A172 (cell line): Measurements from ENCODE around the gene HOXB9. TPM values are rescaled to one million over a fixed set of nuclear protein-coding genes. Genes with fewer than 3 reads are reported as not detected.

Source experiments
- DNase-seq: peaks from one replicate; pipeline ENCODE4 v3.0.0-alpha.2; 2015; ENCODE audit warnings: low spot score
- total RNA-seq: library from RNA; depleted of rRNA; stranded (reverse); fragments of >200 nt; shearing (Covaris generic); gene quantifications from 2 replicates; pipeline ENCODE4 v1.2.3, GENCODE V29; 2014

Gene HOXB9
- total RNA-seq, 1 experiment from 2014 or later, result 8.3 TPM

DNA sequence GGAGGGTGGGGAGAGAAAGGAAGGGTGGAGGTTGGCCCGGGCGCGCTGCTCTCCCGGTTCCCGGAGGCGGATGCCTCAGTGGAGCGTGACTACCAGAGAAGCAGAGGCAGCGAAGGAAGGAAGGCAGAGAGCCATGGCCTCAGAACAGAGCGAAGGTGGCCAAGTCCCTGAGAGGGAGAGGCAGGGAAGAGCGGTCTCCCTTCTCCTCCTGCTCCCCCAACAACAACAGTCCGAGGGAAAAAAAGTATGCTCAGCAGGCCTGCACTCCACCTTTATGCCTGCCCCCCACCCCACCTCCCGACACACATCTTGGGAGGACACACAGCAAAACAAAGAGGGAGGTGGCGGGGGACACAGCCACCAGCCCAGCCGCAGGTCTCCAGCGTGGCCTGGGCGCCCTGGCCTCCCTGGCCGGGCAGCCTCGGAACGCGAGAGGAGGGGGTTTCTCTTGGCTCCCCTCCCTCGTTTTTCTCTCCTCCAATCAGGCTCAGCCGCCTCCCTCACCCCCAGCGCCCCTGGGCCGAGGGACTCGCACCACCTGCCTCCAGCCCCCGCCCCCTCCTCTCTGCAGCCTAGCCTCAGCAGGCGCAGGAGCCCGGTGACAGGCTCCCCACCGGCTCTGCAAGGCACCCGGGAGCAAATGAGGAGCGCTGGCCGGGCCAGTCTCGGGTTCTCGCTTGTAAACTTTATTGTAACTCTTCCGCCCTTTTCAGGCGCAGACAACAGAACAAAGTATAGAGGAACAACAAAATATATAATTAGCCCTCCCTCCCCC is 14.3 kb downstream of the HOXB9 start:
- peak; percentile 60 for DNase-seq

DNA sequence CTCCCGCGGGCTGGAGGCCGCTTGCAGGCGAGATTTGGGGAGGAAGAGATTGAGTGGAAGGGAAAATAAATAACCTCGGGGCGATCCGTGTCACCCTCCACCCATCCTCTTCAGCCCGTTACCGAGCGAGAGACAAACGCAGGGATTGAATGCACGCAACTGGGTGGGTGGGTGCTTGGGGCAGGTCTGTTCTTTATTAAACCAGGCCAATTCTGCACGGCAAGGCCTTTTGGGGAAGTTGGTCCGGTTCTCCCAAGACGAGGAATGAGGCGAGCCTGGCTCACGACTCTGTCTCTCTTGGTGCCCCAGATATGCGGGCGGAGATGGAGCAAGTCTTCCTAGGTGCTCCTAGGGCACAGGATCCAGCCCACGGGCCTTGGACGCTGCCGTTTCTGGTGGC is 14.9 kb downstream of the HOXB9 start:
- peak; percentile 34 for DNase-seq

GRCh38 chr17:48610282-48611211 is 15.6 kb downstream of the HOXB9 start, which contains the start of gene HOXB7:
Gene HOXB7 (minus strand): TSS chr17:48611017. CDS start chr17:48610918, 99 bp downstream.
- peak; percentile 65 for DNase-seq

DNA sequence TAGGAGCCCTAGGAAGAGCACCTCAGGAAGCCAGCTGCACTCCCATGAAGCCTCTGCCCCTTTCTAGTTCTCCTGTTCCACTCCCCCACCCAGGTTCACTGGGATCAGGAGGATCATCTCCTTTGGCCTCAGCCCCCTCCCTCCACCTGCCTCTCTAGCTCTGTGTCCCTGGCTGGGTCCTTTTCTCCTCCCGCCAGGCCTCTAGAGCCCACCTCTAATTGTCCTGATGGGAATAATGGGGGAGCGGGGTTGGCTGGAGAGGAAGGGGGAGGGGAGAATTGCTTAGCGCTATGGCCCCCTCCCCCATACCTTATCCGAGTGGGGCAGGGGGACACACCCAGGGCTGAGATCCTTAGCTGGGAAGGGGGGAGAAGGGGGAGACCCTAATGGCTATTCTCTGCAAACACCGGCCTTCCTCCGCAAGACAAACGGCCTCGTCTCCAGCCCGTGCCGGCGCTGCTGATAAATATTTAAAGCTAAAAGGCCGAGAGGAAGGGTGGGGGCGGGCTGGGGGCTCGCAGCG is 16.3 kb downstream of the HOXB9 start:
- DNase-seq, result peak; percentile 8

GRCh38 chr17:48609033-48609432 is 17.1 kb downstream of the HOXB9 start:
- peak; percentile 14 for DNase-seq

GRCh38 chr17:48608494-48608834 is 17.7 kb downstream of the HOXB9 start:
- no peak for DNase-seq

DNA sequence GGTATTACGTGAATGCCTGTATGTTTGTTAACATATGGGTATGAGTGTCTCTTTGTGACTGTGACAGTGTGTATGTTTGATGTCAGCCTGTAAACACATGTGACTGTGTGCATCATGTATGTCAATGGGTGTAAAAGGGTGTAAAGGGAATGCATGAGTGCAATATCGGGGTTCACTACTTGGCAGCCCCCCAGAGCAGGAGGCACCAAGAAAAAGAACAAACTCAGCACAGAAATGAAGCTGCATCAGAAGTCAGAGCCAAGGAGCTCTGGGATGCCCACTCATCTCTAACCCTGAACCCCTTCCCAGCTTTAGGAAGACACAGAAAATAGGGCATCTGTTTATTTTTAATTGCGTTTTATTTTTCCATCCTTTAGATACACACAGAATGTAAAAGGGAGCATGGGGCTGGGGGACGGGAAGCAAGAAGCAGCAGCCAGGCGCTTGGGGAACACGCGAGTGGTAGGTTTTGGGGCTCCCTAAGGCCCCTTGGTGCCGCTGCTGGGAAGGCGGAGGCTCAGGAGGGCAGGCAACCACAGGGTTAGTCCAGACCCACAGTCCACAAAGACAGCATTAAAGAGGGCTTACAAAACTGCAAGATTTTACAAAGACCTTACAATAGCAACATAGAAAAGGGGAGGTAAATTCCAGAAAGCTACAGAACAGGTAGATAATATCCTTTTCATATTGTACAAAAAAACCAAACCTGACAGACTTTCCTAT is 19.1 kb downstream of the HOXB9 start:
- no peak for DNase-seq

- no peak for DNase-seq
Observed at GRCh38 chr17:48605991-48606891, 19.9 kb downstream of the HOXB9 start.

GRCh38 chr17:48605409-48605919 is 20.7 kb downstream of the HOXB9 start:
- DNase-seq, result peak; percentile 82

GRCh38 chr17:48604770-48605329 is 21.3 kb downstream of the HOXB9 start, which contains the start of gene HOXB6:
Gene HOXB6 (minus strand): TSS chr17:48604986. CDS start chr17:48598150, 6,836 bp downstream.
- peak; percentile 96 for DNase-seq

- DNase-seq, result peak; percentile 59
Observed at GRCh38 chr17:48603959-48604769, 22.0 kb downstream of the HOXB9 start.

DNA sequence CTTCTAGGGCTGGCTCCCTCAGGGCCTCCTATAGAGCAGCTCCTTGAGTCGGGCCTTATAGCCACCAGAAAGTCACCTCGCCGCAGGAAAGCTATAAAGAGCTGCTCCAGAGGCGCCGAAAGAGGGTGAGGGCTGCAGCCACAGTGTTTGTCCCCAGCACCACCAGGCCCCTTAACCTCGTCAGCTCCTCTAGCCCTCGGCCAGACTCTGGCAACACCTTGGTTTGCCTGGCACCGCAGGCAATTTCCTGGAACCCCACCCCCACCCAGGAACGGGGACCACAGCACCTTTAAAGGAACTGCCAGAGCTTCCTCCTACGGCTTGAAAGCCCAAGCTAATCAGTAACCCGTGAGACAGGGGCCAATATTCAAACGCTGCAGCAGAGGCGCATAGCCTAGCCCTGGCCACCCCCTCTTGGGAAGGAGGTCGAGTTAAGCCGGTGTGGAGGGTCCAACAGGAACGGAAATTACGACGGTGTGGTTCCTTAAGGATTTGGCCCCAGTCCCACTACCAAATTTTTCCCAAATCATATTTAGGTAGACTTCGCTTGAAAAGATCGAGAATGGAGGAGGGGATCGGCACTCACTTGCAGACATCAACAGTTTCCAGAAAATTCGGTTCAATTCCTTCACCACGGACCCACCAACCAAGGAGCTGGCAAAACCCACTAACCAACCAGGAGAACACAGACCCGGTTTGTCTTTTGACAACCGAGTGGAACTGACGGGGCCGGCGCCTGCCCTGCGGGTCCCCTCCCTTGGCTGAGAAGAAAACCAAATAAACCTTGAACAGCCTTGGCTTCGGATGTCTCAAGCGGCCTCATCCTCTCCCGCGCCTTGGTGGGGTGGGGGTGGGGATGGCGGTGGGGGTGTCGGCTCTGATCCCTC is 24.4 kb downstream of the HOXB9 start:
- peak; percentile 52 for DNase-seq

DNA sequence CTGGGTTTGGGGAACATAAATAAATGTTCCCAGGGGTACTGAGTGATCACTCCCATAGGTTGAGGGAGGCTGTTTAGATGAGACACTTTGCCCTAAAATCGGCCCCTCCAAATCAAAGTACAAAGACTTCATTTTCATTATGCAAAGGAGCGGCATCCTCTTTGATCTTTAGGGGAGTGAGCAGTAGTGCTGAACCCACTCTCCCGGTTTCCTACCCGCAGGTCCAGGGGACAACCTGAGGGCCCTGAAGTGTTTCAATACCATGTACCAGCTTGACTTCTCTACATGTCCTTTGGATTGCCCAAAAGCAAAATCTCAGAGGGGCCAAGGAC is 25.0 kb downstream of the HOXB9 start:
- no peak for DNase-seq

GRCh38 chr17:48600244-48601098 is 25.7 kb downstream of the HOXB9 start:
- DNase-seq, result peak; percentile 58

DNA sequence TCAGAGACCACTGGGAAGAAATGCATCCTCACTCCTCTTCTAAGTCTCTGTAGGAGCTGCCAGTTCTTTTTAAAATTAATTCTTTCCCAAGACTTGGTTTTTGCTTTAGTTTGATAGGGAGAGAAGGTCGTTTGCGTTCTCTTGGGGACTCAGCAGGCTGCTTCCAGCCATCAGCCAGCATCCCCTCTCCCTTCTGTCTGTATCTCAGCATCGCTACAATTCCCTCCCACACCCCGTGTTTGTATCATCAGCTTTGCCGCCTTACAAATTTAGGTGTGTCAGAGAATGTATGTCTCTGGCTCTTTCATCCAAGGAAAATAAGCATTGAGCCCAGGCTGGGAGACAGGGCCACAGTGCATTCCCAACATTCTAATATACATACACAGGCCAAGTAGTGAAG is 26.8 kb downstream of the HOXB9 start:
- DNase-seq, result no peak

DNA sequence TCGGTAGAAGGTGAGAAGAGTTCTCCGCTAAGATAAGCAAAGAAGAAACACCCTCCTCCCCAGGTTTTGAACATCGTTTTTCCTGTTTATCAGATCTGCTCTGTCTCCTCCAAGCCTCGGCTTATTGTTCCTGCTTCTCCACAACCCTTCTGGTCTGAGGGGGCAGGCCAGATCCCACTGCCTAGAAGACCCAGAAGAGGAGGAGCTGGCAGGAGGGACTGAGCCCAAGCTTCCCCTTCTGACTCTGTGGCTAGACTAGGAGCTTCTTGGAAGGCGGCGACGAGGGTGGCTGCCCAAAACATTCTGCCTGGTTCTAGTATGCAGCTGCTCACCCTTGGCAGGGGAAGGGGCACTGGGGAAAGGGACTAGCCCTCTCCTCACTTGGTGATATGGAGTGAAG is 27.4 kb downstream of the HOXB9 start:
- peak; percentile 40 for DNase-seq
